MCF 10A (cell line): ENCODE data around the gene MTMR12. TPM values are rescaled to one million over a fixed set of nuclear protein-coding genes. Genes with fewer than 3 reads are reported as not detected.

ENCODE experiments used
- BruUV-seq: library from RNA; stranded (reverse); fragments of 400-500 nt; replicated peaks from 2 replicates; lab custom pipeline; 2021; lab: Mats Ljungman, UMichigan
- CTCF ChIA-PET: fragments of 300-600 bp; sonication (Branson Sonifier 250); formaldehyde crosslinking; extraction: SDS; loops from one replicate; lab custom pipeline; 2021; ENCODE audit warnings: antibody characterized with exemption, inconsistent platforms; lab: Yijun Ruan, JAX
- POLR2A ChIA-PET: fragments of 300-600, 350-650 bp; sonication (Branson Sonifier 250); formaldehyde crosslinking; extraction: SDS; loops from one replicate; lab custom pipeline; 2020; ENCODE audit warnings: antibody characterized with exemption, inconsistent platforms; lab: Yijun Ruan, JAX
- DNase-seq: peaks from one replicate; pipeline ENCODE4 v3.0.0-alpha.2; 2018; ENCODE audit not compliant: unreplicated experiment
- H3K27ac Mint-ChIP-seq: one replicate; pipeline ENCODE4 v1.8.0; 2022; ENCODE audit warnings: mild to moderate bottlenecking, low read depth, mixed read lengths; ENCODE audit not compliant: unreplicated experiment
- H3K27me3 Mint-ChIP-seq: one replicate; pipeline ENCODE4 v1.8.0; 2022; ENCODE audit warnings: mixed read lengths; ENCODE audit not compliant: insufficient read depth, unreplicated experiment
- H3K36me3 Mint-ChIP-seq: one replicate; pipeline ENCODE4 v1.8.0; 2022; ENCODE audit warnings: mild to moderate bottlenecking, moderate library complexity, mixed read lengths; ENCODE audit not compliant: insufficient read depth, unreplicated experiment
- H3K4me1 Mint-ChIP-seq: one replicate; pipeline ENCODE4 v1.8.0; 2022; ENCODE audit warnings: mixed read lengths; ENCODE audit not compliant: insufficient read depth, unreplicated experiment
- H3K4me3 Mint-ChIP-seq: one replicate; pipeline ENCODE4 v1.8.0; 2022; ENCODE audit warnings: mild to moderate bottlenecking, moderate library complexity, mixed read lengths; ENCODE audit not compliant: unreplicated experiment
- H3K9me3 Mint-ChIP-seq: one replicate; pipeline ENCODE4 v1.8.0; 2022; ENCODE audit warnings: mixed read lengths; ENCODE audit not compliant: unreplicated experiment
- CTCF ChIP-seq: fragments of 200-600 bp; IDR thresholded peaks from one replicate; pipeline ENCODE4 v1.8.0; 2022; ENCODE audit warnings: antibody characterized with exemption, mild to moderate bottlenecking; ENCODE audit not compliant: unreplicated experiment
- intact Hi-C: fragments of 100-400 bp; cut with micrococcal nuclease; formaldehyde crosslinking; loops from 2 replicates; pipeline ENCODE4 v1.14.1; 2022
- total RNA-seq: library from RNA; stranded (reverse); gene quantifications from 2 replicates; pipeline ENCODE4 v1.2.3, GENCODE V29; 2022

Gene MTMR12
- total RNA-seq, 1 experiment from 2014 or later = 24.4 TPM

- no peak for DNase-seq
- no peaks in the 10 kb centered on the region for H3K27me3 Mint-ChIP-seq
- H3K27ac Mint-ChIP-seq = no peak overlapping the region
- no TSS peak for BruUV-seq
- CTCF ChIA-PET = no interaction called here
- H3K4me1 Mint-ChIP-seq = no peaks in the 10 kb centered on the region
- H3K4me3 Mint-ChIP-seq = no peak overlapping the region
- no peaks in the 10 kb centered on the region for H3K9me3 Mint-ChIP-seq
- intact Hi-C loops = no loop called here
- TF ChIP-seq CTCF = no peak
- POLR2A ChIA-PET = no interaction called here
- peaks cover 87% of the 10 kb centered on the region for H3K36me3 Mint-ChIP-seq
These were observed 44.9 kb upstream of the MTMR12 start for GRCh38 chr5:32357658-32358057.

GRCh38 chr5:32355686-32356085, 42.9 kb upstream of the MTMR12 start:
- H3K27me3 Mint-ChIP-seq = no peaks in the 10 kb centered on the region
- BruUV-seq = no TSS peak
- CTCF ChIA-PET = interaction anchor here (0.6 to 0.7 kb wide), 2 partner anchors 53 to 258 kb away, joined by 3 to 4 read pairs; no protein-coding TSS in a partner anchor
- H3K4me1 Mint-ChIP-seq = no peaks in the 10 kb centered on the region
- TF ChIP-seq CTCF = no peak
- H3K9me3 Mint-ChIP-seq = no peaks in the 10 kb centered on the region
- H3K27ac Mint-ChIP-seq = no peak overlapping the region
- POLR2A ChIA-PET = interaction anchor here (0.6 to 0.9 kb wide), 3 partner anchors 9 to 108 kb away, joined by 3 to 4 read pairs (median 3); no protein-coding TSS in a partner anchor
- no peak overlapping the region for H3K4me3 Mint-ChIP-seq
- H3K36me3 Mint-ChIP-seq = peaks cover 75% of the 10 kb centered on the region
- intact Hi-C loops = no loop called here
- no peak for DNase-seq

GRCh38 chr5:32353420-32353819, 40.7 kb upstream of the MTMR12 start:
- BruUV-seq = no TSS peak
- H3K4me3 Mint-ChIP-seq = no peak overlapping the region
- no peaks in the 10 kb centered on the region for H3K27me3 Mint-ChIP-seq
- TF ChIP-seq CTCF = no peak
- no peaks in the 10 kb centered on the region for H3K4me1 Mint-ChIP-seq
- intact Hi-C loops = no loop called here
- peaks cover 64% of the 10 kb centered on the region for H3K36me3 Mint-ChIP-seq
- no peaks in the 10 kb centered on the region for H3K9me3 Mint-ChIP-seq
- ChIA-PET POLR2A (interaction anchor here (0.9 kb wide), 1 partner anchor 28 kb away, joined by 3 read pairs; no protein-coding TSS in a partner anchor), CTCF (interaction anchor here (1.0 to 1.5 kb wide), 2 partner anchors 14 to 22 kb away, joined by 3 to 4 read pairs; no protein-coding TSS in a partner anchor)
- H3K27ac Mint-ChIP-seq = no peak overlapping the region
- DNase-seq = no peak

GRCh38 chr5:32352685-32353084, 39.9 kb upstream of the MTMR12 start:
- ChIA-PET POLR2A (interaction anchor here (0.9 kb wide), 1 partner anchor 28 kb away, joined by 3 read pairs; no protein-coding TSS in a partner anchor), CTCF (interaction anchor here (1.5 kb wide), 1 partner anchor 21 kb away, joined by 4 read pairs; no protein-coding TSS in a partner anchor)
- no TSS peak for BruUV-seq
- Mint-ChIP-seq H3K27me3 (no peaks in the 10 kb centered on the region), H3K4me1 (no peaks in the 10 kb centered on the region), H3K4me3 (no peak overlapping the region), H3K27ac (no peak overlapping the region), H3K36me3 (peaks cover 57% of the 10 kb centered on the region), H3K9me3 (no peaks in the 10 kb centered on the region)
- no peak for TF ChIP-seq CTCF
- no peak for DNase-seq
- intact Hi-C loops = no loop called here
